H54 (cell line): ENCODE data around the gene LTBR.

ENCODE experiments used
- DNase-seq: peaks from one replicate; pipeline ENCODE4 v3.0.0; 2011; ENCODE audit warnings: low spot score, mixed read lengths; ENCODE audit not compliant: insufficient read length
- FAIRE-seq: peaks from 3 replicates; lab custom pipeline; 2011; peaks lifted over from hg19 to GRCh38; lab: Jason Lieb, UNC
- POLR2A ChIP-seq: IDR thresholded peaks from 2 replicates; pipeline ENCODE4 v1.6.1; 2011; ENCODE audit warnings: low read depth, mild to moderate bottlenecking, low read length

The LTBR gene

GRCh38 chr12:6354495-6355393 is 29.2 kb upstream of the LTBR start:
- DNase-seq: no peak
- TF ChIP-seq POLR2A: no peak
- FAIRE-seq: no peak

GRCh38 chr12:6355491-6356373 is 28.2 kb upstream of the LTBR start:
- FAIRE-seq (no peak), DNase-seq (no peak)
- no peak for TF ChIP-seq POLR2A

DNA sequence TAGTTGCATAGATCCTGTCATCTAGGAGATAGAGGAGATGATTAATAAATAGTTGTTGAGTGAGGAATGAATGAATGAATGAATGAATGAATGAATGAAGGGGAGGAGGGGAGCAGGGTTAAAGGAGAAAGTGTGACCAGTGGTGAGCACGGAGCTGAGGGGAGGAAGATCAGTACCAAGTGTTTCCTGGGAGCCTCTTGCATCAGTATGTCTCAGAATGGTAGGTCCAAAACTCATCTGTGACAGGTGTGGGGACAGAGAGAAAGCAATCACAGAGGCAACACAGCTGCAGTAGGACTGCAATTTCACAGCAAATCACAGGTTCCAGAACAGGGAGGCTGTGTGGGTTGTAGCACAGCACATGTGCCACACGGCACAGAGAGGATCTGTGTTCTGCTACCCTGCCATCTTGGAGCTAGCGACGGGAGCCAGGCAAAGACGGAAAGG is 27.6 kb upstream of the LTBR start:
- TF ChIP-seq POLR2A: no peak
- FAIRE-seq (no peak), DNase-seq (no peak)

- no peak for TF ChIP-seq POLR2A
- no peak for DNase-seq
- no peak for FAIRE-seq
Measured at GRCh38 chr12:6358881-6359280, 25.1 kb upstream of the LTBR start.

DNA sequence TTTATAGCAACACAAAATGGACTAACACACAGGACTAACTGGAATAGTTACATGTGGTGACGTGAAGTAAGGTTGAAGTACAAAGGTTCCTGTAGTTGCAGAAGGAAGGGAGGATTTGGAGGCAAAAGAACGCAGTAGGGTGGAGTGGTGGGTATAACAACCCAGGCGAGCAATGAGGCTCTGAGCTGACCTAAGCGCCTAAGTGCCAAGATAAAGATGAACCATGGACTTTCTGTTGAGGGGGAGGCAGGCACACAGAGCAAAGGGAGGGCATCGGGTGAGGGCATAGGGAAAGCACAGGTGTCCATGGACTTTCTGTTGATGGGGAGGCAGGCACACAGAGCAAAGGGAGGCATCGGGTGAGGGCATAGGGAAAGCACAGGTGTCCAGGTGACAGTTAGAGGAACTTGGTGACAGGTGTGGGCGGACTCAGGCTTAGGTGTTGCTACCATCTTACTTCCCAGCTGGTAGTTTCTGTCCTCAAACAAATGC is 23.8 kb upstream of the LTBR start:
- TF ChIP-seq POLR2A: no peak
- no peak for FAIRE-seq
- DNase-seq: no peak

DNA sequence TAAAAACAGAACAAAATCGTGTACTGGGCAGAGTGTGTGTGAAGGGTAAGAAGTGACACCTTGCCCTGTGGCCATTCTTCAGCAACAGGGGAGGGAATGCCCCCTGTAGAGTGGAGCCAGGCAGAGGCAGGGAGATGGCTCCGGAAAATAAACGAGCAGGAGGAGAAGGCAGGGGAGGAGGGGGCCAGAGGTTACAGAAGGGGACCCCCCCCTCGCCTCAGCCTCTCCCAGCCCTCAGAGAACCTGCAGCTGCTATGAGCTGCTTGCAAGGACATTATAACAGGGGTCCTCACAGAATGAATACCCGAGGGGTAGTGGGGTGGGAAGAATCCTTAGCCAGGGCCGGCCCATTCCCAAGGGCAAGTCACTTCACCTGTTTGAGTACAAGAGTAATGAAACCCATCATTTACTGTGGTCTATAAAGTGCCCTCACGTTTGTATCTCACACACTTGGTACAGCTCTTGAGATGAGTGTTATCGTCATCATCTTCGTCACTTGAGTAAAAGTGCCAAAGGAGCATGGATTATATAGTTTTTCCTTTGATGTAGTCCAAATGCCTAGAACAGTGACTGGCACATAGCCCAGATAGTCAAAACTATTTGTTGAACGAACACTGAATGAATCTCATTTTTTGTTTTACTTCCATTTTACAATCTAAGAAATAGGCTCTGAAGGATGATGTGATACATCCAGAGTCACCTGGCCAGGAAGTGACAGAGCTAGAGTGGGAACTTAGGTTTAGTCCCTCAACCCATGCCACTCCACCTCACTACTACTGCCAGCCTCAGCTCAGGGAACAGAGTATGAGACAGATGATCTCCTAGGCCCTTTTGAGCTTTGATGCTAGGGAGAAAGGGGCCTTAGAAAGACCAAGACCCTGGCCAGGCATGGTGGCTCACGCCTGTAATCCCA is 23.1 kb upstream of the LTBR start:
- TF ChIP-seq POLR2A: no peak; the same call in 1 of the 2 replicates
- no peak for DNase-seq
- FAIRE-seq: no peak

- peak; percentile 92 for DNase-seq
- TF ChIP-seq POLR2A: peak; percentile 57
- FAIRE-seq: peak; percentile 92
Measured at GRCh38 chr12:6361834-6362233, 22.1 kb upstream of the LTBR start.

GRCh38 chr12:6362403-6362802 is 21.6 kb upstream of the LTBR start:
- no peak for DNase-seq
- FAIRE-seq: no peak
- no peak for TF ChIP-seq POLR2A

DNA sequence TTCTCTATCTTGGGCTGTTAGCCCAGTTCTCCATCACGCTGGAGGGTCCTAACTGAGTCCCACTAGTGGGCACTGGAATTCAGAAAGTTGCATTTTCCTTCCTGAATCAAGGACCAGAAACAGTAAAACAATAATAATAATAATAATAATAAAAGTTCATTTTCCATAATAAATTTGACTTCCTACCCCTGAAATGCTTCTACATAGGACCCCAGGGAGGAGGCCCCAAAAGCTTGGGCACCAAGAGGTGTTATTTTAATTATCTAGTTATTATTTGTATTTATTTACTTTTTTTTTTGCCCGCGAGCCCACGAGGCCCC is 21.0 kb upstream of the LTBR start:
- DNase-seq: no peak
- no peak for FAIRE-seq
- no peak for TF ChIP-seq POLR2A

GRCh38 chr12:6363330-6364043 is 20.5 kb upstream of the LTBR start:
- DNase-seq: peak; percentile 74
- TF ChIP-seq POLR2A: no peak
- no peak for FAIRE-seq

- no peak for TF ChIP-seq POLR2A
- DNase-seq (no peak), FAIRE-seq (no peak)
Measured at GRCh38 chr12:6364044-6364374, 20.0 kb upstream of the LTBR start.

DNA sequence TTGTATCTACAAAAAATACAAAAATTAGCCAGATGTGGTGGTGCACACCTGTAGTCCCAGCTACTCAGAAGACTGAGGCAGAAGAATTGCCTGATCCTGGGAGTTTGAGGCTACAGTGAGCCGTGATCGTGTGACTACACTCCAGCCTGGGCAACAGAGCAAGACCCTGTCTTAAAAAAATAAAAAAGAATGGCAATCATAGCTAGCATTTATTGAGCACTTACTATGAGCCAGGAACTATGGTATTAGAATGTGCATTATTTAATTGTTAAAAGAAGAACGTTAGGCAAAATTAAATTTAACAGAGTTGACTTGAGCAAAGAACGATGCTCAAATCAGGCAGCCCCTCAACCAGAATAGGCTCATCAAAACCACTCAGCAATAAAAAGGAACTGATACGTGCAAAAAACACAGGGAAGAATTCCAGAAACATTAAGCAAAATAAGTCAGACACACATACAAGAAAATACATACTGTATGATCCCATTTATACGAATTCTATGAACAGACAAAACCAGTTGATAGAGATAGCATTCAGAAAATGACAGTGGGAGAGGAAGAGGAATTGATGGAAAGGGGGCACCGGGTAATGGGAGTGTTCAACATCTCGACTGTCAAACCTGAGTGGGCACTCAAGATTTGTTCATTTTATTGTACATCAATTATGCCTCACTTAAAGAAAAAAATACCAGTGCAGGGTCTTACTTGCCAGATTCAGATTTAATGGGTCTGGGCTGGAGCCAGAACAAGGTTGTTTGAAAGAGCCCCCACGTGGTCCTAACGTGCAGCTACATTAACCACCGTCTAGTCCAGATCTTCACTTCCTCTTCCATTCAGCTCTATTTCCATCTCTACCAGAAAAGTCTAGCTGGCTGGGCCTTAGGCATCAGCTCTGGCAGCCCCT is 16.6 kb upstream of the LTBR start:
- TF ChIP-seq POLR2A: no peak
- DNase-seq (no peak), FAIRE-seq (no peak)
